Liver (tissue), 9 donors: ENCODE results near the gene ERO1B. TPM values are rescaled to one million over a fixed set of nuclear protein-coding genes. Genes with fewer than 3 reads are reported as not detected.

Experiments
- DNase-seq: peaks from one replicate; pipeline ENCODE4 v3.0.0-alpha.2; 2017; ENCODE audit warnings: low spot score
- H3K27ac ChIP-seq, 2 donors: one replicate each; pipeline ENCODE4 v1.7.0; 2013; ENCODE audit warnings: inconsistent platforms in 2 of 2, low read length in 2 of 2, control low read depth in 1 of 2, low read depth in 1 of 2, mild to moderate bottlenecking in 1 of 2
- H3K27me3 ChIP-seq, 4 donors: one replicate each; pipeline versions ENCODE4 v1.6.1 to v1.7.0; 2013; ENCODE audit warnings: low read length in 3 of 4, inconsistent platforms in 1 of 4, mild to moderate bottlenecking in 1 of 4, moderate library complexity in 1 of 4; ENCODE audit not compliant: control insufficient read depth in 4 of 4, insufficient read depth in 4 of 4
- H3K36me3 ChIP-seq, 4 donors: one replicate each; pipeline versions ENCODE4 v1.6.1 to v1.7.0; 2013; ENCODE audit warnings: low read length in 3 of 4, mild to moderate bottlenecking in 3 of 4, low read depth in 1 of 4, moderate library complexity in 1 of 4; ENCODE audit not compliant: control insufficient read depth in 4 of 4, insufficient read depth in 3 of 4
- H3K4me1 ChIP-seq, 4 donors: one replicate each; pipeline versions ENCODE4 v1.6.1 to v1.7.0; 2013; ENCODE audit warnings: low read length in 3 of 4, mild to moderate bottlenecking in 3 of 4, moderate library complexity in 1 of 4; ENCODE audit not compliant: control insufficient read depth in 4 of 4, insufficient read depth in 4 of 4
- H3K4me3 ChIP-seq, 3 donors: one replicate each; pipeline versions ENCODE4 v1.6.1 to v1.7.0; 2013; ENCODE audit warnings: low read length in 3 of 3, control low read depth in 1 of 3, low read depth in 1 of 3, mild to moderate bottlenecking in 1 of 3
- H3K9ac ChIP-seq, 2 donors: one replicate each; pipeline ENCODE4 v1.7.0; 2013; ENCODE audit warnings: low read length in 2 of 2, mild to moderate bottlenecking in 2 of 2, moderate library complexity in 2 of 2, control low read depth in 1 of 2, low read depth in 1 of 2
- H3K9me3 ChIP-seq, 4 donors: one replicate each; pipeline versions ENCODE4 v1.6.1 to v1.7.0; 2013; ENCODE audit warnings: low read length in 3 of 4; ENCODE audit not compliant: control insufficient read depth in 4 of 4
- EGR1 ChIP-seq, 2 donors: IDR thresholded peaks; 2 replicates each; pipeline ENCODE4 v1.6.1; 2016 to 2018; ENCODE audit warnings: antibody characterized with exemption in 2 of 2, low read depth in 2 of 2
- FOXA2 ChIP-seq: IDR thresholded peaks from 2 replicates; pipeline ENCODE4 v1.6.1; 2016; ENCODE audit warnings: antibody characterized with exemption
- GABPA ChIP-seq, 2 donors: IDR thresholded peaks in 1 of 2; conservative IDR thresholded peaks in 1 of 2; 2 replicates each; pipeline ENCODE4 v1.6.1; 2016; ENCODE audit warnings: antibody characterized with exemption in 2 of 2, mild to moderate bottlenecking in 1 of 2, moderate library complexity in 1 of 2
- HNF4A ChIP-seq, 2 donors: conservative IDR thresholded peaks; 2 replicates each; pipeline ENCODE4 v1.6.1; 2016; ENCODE audit warnings: antibody characterized with exemption in 2 of 2, mild to moderate bottlenecking in 2 of 2
- HNF4G ChIP-seq: IDR thresholded peaks from 2 replicates; pipeline ENCODE4 v1.6.1; 2016; ENCODE audit warnings: antibody characterized with exemption
- JUND ChIP-seq, 2 donors: IDR thresholded peaks; 2 replicates each; pipeline ENCODE4 v1.6.1; 2016; ENCODE audit warnings: antibody characterized with exemption in 2 of 2
- NR2F2 ChIP-seq: IDR thresholded peaks from 2 replicates; pipeline ENCODE4 v1.6.1; 2016; ENCODE audit warnings: antibody characterized with exemption
- RAD21 ChIP-seq, 2 donors: IDR thresholded peaks; 2 replicates each; pipeline ENCODE4 v1.6.1; 2016; ENCODE audit warnings: antibody characterized with exemption in 2 of 2, mild to moderate bottlenecking in 2 of 2
- RXRA ChIP-seq, 2 donors: IDR thresholded peaks; 2 replicates each; pipeline ENCODE4 v1.6.1; 2017 to 2018; ENCODE audit warnings: antibody characterized with exemption in 2 of 2, mild to moderate bottlenecking in 1 of 2
- SP1 ChIP-seq: IDR thresholded peaks from 2 replicates; pipeline ENCODE4 v1.6.1; 2018; ENCODE audit warnings: antibody characterized with exemption, mild to moderate bottlenecking
- YY1 ChIP-seq: IDR thresholded peaks from 2 replicates; pipeline ENCODE4 v1.6.1; 2016; ENCODE audit warnings: antibody characterized with exemption, mild to moderate bottlenecking
- WGBS: extraction: QIAGEN DNeasy Blood & Tissue Kit; methylation state at CpG from one replicate; pipeline ENCODE4 v1.1.7; 2013; 5-methylcytosine and 5-hydroxymethylcytosine counted together
- polyA plus RNA-seq, 2 donors: library from polyadenylated mRNA; stranded (reverse) in 1 of 2; unstranded in 1 of 2; fragments of 200-250 nt in 1 of 2; fragments of >200 nt in 1 of 2; fragmentation: Nextera tagmentation in 1 of 2; extraction: Ambion mirVana in 1 of 2; gene quantifications; one replicate each; pipeline versions ENCODE4 v1.2.1 to v1.2.3, GENCODE V29; 2013 to 2015
- total RNA-seq, 2 donors: library from RNA; depleted of rRNA; stranded (reverse); fragments of >200 nt; gene quantifications; one replicate each; pipeline ENCODE4 v1.2.3, GENCODE V29; 2014
- TF ChIP-seq, protein P1 (sequence below): IDR thresholded peaks from 2 replicates; pipeline ENCODE4 v1.6.1; 2016; ENCODE audit warnings: antibody characterized with exemption
- TF ChIP-seq, protein P2 (sequence below): IDR thresholded peaks from 2 replicates; pipeline ENCODE4 v1.6.1; 2016; ENCODE audit warnings: antibody characterized with exemption
- TF ChIP-seq, protein P3 (sequence below): fragments of 150-350 bp; IDR thresholded peaks from 2 replicates; pipeline ENCODE4 v1.5.1; 2017; ENCODE audit warnings: improper control_type of control experiment, low read depth, low read length; ENCODE audit not compliant: missing input control
- TF ChIP-seq, protein P4 (sequence below): IDR thresholded peaks from 2 replicates; pipeline ENCODE4 v1.6.1; 2016; ENCODE audit warnings: antibody characterized with exemption
- TF ChIP-seq, protein P5 (sequence below): IDR thresholded peaks from 2 replicates; pipeline ENCODE4 v1.6.1; 2016; ENCODE audit warnings: antibody characterized with exemption, mild to moderate bottlenecking
- donor health status: healthy.
- donor health status: healthy.
- donor health status: healthy.
- donor health status: healthy.
- donor health status: healthy.

ERO1B gene
- total and polyA plus RNA-seq, 4 donors, result 5.5 to 22.9 (median 8.9) TPM

DNA sequence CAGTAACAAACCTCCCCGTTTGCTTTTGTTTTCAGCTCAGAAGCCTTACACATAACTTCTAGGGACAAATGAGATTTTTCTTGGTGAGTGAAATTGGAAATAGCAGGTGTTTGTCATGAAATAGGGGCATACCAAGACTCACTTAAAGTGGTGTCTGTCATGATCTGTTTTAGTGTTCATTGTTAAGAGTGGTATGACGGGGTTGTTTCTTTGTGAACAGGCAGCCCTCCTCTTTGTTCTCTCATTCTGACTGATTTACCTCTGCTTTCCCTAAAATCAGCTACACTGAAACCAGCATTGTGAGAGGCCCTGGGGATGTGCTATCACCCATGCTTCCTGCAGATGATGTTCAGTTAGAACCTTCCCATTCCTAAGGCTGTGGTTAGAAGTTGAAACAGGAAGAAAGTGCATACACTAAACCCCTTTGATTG lies 2.5 kb upstream of the ERO1B start:
- peaks cover 0 to 18% (median 15%) of the 10 kb centered on the region in 4 donors for H3K4me1 ChIP-seq
- H3K27me3 ChIP-seq, result no peaks in the 10 kb centered on the region

DNA sequence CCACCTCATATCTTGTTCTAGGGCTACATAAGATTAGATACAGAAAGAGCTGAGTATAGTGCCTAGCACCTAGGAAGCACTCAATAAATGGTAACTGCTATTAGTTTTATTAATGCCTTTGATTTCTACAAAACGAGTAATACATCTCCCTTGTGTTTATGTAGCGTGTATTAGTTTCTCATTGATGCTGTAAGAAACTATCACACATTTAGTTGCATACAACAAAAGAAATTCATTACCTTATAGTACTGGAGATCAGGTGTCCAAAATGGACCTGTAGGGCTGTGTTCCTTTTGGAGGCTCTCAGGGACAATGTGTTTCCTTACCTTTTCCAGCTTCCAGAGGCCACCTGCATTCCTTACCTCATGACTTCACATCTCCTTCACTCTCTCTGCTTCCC lies 961 bp upstream of the ERO1B start:
- 75% methylated on average over 2 of the region's 2 CpGs for WGBS
- H3K4me3 ChIP-seq, result peak overlapping the region in 2 of 3 donors; percentile 98 to 99
- no peaks in the 10 kb centered on the region for H3K27me3 ChIP-seq
- no peak for TF ChIP-seq NR2F2
- TF ChIP-seq RAD21 (IDR thresholded peaks at IDR 0.05), result no peak
- no peak for TF ChIP-seq EGR1 (IDR thresholded peaks at IDR 0.05; ENCODE audit: low read depth in 2 of 2)
- TF ChIP-seq, protein P1, sequence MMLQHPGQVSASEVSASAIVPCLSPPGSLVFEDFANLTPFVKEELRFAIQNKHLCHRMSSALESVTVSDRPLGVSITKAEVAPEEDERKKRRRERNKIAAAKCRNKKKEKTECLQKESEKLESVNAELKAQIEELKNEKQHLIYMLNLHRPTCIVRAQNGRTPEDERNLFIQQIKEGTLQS, result no peak
- TF ChIP-seq, protein P2, sequence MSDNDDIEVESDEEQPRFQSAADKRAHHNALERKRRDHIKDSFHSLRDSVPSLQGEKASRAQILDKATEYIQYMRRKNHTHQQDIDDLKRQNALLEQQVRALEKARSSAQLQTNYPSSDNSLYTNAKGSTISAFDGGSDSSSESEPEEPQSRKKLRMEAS, result no peak
- TF ChIP-seq, protein P3, sequence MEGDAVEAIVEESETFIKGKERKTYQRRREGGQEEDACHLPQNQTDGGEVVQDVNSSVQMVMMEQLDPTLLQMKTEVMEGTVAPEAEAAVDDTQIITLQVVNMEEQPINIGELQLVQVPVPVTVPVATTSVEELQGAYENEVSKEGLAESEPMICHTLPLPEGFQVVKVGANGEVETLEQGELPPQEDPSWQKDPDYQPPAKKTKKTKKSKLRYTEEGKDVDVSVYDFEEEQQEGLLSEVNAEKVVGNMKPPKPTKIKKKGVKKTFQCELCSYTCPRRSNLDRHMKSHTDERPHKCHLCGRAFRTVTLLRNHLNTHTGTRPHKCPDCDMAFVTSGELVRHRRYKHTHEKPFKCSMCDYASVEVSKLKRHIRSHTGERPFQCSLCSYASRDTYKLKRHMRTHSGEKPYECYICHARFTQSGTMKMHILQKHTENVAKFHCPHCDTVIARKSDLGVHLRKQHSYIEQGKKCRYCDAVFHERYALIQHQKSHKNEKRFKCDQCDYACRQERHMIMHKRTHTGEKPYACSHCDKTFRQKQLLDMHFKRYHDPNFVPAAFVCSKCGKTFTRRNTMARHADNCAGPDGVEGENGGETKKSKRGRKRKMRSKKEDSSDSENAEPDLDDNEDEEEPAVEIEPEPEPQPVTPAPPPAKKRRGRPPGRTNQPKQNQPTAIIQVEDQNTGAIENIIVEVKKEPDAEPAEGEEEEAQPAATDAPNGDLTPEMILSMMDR, result no peak
- no peak for TF ChIP-seq HNF4G
- no peak for TF ChIP-seq SP1
- TF ChIP-seq FOXA2, result no peak
- TF ChIP-seq, protein P4, sequence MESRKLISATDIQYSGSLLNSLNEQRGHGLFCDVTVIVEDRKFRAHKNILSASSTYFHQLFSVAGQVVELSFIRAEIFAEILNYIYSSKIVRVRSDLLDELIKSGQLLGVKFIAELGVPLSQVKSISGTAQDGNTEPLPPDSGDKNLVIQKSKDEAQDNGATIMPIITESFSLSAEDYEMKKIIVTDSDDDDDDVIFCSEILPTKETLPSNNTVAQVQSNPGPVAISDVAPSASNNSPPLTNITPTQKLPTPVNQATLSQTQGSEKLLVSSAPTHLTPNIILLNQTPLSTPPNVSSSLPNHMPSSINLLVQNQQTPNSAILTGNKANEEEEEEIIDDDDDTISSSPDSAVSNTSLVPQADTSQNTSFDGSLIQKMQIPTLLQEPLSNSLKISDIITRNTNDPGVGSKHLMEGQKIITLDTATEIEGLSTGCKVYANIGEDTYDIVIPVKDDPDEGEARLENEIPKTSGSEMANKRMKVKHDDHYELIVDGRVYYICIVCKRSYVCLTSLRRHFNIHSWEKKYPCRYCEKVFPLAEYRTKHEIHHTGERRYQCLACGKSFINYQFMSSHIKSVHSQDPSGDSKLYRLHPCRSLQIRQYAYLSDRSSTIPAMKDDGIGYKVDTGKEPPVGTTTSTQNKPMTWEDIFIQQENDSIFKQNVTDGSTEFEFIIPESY, result no peak
- TF ChIP-seq, protein P5, sequence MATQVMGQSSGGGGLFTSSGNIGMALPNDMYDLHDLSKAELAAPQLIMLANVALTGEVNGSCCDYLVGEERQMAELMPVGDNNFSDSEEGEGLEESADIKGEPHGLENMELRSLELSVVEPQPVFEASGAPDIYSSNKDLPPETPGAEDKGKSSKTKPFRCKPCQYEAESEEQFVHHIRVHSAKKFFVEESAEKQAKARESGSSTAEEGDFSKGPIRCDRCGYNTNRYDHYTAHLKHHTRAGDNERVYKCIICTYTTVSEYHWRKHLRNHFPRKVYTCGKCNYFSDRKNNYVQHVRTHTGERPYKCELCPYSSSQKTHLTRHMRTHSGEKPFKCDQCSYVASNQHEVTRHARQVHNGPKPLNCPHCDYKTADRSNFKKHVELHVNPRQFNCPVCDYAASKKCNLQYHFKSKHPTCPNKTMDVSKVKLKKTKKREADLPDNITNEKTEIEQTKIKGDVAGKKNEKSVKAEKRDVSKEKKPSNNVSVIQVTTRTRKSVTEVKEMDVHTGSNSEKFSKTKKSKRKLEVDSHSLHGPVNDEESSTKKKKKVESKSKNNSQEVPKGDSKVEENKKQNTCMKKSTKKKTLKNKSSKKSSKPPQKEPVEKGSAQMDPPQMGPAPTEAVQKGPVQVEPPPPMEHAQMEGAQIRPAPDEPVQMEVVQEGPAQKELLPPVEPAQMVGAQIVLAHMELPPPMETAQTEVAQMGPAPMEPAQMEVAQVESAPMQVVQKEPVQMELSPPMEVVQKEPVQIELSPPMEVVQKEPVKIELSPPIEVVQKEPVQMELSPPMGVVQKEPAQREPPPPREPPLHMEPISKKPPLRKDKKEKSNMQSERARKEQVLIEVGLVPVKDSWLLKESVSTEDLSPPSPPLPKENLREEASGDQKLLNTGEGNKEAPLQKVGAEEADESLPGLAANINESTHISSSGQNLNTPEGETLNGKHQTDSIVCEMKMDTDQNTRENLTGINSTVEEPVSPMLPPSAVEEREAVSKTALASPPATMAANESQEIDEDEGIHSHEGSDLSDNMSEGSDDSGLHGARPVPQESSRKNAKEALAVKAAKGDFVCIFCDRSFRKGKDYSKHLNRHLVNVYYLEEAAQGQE, result no peak
- no peak for TF ChIP-seq HNF4A (conservative IDR thresholded peaks at IDR 0.05)
- TF ChIP-seq RXRA (IDR thresholded peaks at IDR 0.05), result no peak
- no peak overlapping the region for H3K27ac ChIP-seq
- H3K36me3 ChIP-seq, result no peaks in the 10 kb centered on the region
- DNase-seq, result no peak
- peaks cover 0 to 18% (median 15%) of the 10 kb centered on the region in 4 donors for H3K4me1 ChIP-seq
- H3K9me3 ChIP-seq, result no peaks in the 10 kb centered on the region
- peak overlapping the region in 1 of 2 donors; percentile 88 for H3K9ac ChIP-seq

More for the DNA sequence above, 2.5 kb upstream of the ERO1B start:
- TF ChIP-seq RAD21 (IDR thresholded peaks at IDR 0.05), result no peak
- no peak for TF ChIP-seq FOXA2
- no peak for TF ChIP-seq GABPA (IDR thresholded peaks at IDR 0.05 in 1 of 2, conservative IDR thresholded peaks at IDR 0.05 in 1 of 2)
- TF ChIP-seq, protein P2, result no peak
- TF ChIP-seq JUND (IDR thresholded peaks at IDR 0.05), result no peak
- TF ChIP-seq HNF4G, result no peak
- TF ChIP-seq, protein P4, result no peak
- no peak for TF ChIP-seq SP1
- TF ChIP-seq YY1, result no peak
- Histone ChIP-seq H3K9me3 (no peaks in the 10 kb centered on the region), H3K9ac (no peak overlapping the region), H3K27ac (no peak overlapping the region), H3K36me3 (no peaks in the 10 kb centered on the region), H3K4me3 (no peak overlapping the region)
- WGBS, result 74% methylated on average over 2 of the region's 2 CpGs
- DNase-seq, result no peak
